GM12873 (cell line): Measurements from ENCODE around the gene IFT74.

Source experiments
- TF ChIP-seq, protein P1 (sequence below): IDR thresholded peaks from 2 replicates; pipeline ENCODE4 v1.5.1; 2012; ENCODE audit warnings: low read depth, mild to moderate bottlenecking, moderate library complexity, low read length, control low read depth; ENCODE audit not compliant: insufficient read depth; ENCODE audit errors: missing control alignments

The IFT74 gene

DNA sequence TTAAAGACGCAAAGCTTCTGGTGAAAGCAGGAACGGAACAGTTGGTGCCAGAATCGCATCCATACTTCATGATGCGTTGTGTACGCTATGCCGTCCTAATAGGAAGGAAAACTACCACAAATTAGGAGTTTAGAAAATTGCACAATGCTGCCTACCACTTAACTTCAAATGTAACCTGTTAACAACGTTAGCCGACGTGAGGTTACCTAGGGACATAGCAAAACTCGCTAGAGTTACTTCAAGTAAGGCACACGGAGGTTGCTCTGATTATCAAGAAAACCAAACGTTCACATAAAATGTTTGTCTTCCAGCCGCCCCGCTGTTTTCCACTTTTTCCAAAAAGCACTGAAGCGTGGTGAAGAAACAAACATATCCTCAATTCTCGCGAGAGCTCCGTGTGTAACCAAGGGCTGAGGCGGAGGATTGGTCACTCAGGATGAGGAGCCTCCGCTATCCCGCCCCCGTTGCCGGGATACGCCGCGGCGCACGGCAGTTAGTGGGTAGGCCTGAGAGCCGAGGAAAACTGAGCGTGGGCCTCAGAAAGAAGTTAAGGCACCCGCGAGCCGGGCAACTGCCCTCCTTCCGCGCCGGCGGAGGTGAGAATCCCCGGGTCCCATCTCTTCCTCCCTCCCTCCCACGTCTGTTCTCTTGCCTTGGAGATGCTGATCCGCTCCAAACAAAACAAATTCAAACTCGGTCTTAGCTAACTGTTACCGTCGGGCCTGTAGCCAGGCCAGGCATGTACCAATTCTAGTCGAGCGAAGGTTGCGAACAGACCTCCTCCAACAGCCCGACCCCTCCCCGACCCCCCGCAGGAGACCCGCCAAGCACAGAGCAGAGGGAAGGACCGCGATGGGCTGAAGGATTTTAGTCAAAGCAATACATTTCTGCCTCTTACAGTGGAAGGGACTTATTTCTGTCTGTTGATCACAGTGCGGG, at the start of gene IFT74:
Gene IFT74 (plus strand): TSS at position 492 of the 939 bp plus-strand sequence. CDS start 5,556 bp downstream, outside the sequence.
- TF ChIP-seq, protein P1, sequence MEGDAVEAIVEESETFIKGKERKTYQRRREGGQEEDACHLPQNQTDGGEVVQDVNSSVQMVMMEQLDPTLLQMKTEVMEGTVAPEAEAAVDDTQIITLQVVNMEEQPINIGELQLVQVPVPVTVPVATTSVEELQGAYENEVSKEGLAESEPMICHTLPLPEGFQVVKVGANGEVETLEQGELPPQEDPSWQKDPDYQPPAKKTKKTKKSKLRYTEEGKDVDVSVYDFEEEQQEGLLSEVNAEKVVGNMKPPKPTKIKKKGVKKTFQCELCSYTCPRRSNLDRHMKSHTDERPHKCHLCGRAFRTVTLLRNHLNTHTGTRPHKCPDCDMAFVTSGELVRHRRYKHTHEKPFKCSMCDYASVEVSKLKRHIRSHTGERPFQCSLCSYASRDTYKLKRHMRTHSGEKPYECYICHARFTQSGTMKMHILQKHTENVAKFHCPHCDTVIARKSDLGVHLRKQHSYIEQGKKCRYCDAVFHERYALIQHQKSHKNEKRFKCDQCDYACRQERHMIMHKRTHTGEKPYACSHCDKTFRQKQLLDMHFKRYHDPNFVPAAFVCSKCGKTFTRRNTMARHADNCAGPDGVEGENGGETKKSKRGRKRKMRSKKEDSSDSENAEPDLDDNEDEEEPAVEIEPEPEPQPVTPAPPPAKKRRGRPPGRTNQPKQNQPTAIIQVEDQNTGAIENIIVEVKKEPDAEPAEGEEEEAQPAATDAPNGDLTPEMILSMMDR: no peak

DNA sequence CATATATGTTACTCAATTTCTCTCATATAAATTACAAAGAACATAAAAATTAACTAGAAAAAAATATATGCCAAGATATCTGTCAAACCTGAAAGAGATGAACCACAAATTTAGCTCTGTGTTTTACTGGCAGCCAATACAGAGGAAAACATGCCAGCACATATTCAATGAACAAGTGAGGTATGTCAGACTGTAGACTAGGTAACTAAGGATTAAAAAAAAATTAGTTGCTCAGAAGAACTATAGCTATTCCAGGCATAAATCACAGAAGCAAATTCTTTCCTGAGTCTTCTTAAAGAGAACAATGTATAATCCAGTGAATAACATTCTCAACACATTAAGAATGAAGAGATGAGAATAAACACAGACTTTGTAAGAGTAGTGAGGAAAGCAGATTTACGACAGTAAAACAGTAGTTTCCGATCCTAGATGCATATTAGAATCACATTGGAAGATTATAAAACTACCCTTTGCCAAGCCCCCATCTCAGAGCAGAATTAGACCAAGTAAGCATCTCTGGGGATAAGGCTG, 43.0 kb upstream of the IFT74 start:
- TF ChIP-seq, protein P1: no peak

DNA sequence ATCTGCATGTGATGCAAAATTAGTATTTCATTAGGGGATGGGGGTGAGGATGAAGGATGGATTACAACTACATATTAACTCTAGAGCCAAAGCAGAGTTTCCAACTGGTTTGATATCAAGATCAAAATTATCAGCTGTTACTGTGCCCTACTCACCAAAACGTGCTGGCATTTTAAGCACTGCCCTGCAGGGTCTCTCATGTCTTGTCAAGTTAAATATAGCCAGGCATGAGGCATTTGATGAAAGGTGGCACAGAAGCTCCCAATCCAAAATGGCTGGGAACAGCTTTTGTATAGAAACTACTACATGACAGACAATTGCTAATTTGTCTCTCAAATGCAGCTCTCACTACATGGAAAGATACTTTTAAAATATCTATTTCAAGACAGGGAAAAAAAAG, 36.5 kb upstream of the IFT74 start:
- TF ChIP-seq, protein P1: no peak

DNA sequence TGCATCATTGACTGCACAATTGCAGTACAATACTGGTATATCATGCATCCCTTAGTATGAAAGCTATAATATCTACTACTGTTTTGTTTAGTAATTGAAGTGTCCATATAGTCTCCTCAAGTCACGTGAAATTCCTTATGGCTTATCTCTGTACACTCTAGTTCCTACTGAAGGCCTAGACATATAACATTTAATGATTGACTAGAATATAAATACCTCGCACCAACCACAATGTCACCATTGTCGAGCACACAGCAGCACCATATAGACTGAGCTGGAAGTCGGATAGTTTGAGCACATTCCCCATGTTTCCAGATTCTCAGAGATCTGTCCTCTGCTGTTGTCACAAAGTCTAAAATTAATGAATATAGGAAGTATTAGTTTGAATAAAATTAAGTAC, 30.6 kb upstream of the IFT74 start:
- TF ChIP-seq, protein P1: no peak

DNA sequence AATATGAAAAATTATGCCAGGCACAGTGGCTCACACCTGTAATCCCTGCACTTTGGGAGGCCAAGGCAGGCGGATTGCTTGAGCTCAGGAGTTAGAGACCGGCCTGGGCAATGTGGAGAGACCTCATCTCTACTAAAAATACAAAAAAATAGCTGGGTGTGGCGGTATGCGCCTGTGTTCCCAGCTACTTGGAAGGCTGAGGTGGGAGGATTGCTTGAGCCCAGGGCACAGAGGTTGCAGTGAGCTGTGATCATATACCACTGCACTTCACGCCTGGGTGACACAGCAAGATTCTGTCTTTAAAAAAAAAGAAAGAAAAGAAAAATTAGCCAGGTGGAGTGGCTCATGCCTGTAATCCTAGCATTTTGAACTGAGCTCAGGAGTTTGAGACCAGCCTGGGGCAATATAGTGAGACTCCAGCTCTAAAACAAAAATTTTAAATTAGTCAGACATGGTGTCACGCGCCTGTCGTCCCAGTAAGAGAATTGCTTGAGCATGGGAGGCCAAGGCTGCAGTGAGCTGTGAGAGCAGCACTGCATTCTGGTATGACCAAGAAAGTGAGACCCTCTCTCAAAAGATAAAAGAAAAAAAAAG, 27.2 kb upstream of the IFT74 start:
- TF ChIP-seq, protein P1: no peak

DNA sequence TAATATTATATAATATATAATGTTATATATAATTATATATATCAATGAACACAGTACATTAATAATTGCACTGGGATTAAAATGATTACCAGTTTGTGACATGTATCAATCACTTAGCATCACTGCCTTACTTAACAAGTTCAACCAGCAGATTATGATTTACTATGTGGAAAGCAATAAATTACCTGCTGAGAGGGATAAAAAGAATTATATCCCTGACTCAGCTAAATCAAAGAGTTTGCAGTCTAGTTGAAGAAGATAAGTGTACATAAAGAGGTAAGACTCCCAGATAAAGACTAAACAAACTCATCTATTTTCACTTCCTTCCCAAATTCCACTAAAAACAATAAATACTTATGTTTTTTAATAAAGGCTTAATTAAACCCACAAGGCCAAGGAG, 20.4 kb upstream of the IFT74 start:
- TF ChIP-seq, protein P1: no peak

DNA sequence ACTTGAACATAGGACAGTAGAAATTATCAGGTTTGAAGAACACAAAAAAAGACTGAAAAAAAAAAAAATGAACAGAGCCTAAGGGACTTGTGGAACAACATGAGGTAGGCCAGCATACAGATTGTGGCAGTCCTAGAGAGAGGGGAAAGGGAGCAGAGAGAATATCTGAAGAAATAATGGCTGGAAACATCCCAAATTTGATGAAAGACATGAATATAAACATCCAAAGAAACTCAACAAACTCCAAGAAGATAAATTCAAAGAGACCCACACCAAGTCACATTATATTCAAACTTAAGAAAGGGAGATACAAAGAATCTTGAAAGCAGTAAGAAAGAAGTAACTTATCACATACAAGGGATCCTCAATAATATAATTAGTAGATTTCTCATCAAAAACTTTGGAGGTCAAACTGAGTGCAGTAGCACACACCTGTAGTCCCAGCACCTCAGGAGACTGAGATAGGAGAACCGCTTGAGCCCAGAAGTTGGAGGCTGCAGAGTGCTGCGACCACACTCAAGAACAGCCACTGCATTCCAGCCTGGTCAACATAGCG, 18.3 kb upstream of the IFT74 start:
- TF ChIP-seq, protein P1: no peak
